GM23338 (cell line): ENCODE data around the gene FCN3. TPM values are rescaled to one million over a fixed set of nuclear protein-coding genes. Genes with fewer than 3 reads are reported as not detected.

Source experiments
- ATAC-seq: fragments of 200-7000 bp; cut with Tn5 transposase; 3 replicates; pipeline ENCODE4 v1.9.1; 2020
- DNase-seq: peaks from one replicate; pipeline ENCODE4 v3.0.0-alpha.2; 2015; ENCODE audit warnings: low spot score
- H2AFZ ChIP-seq: fragments of 200-600 bp; sonication (generic); 2 replicates; pipeline ENCODE4 v1.8.0; 2016; ENCODE audit warnings: antibody characterized with exemption, mild to moderate bottlenecking, moderate library complexity
- H3F3A ChIP-seq: fragments of 200-600 bp; sonication (generic); replicated peaks from 2 replicates; pipeline ENCODE4 v1.8.0; 2017; ENCODE audit warnings: antibody characterized with exemption, mixed run types, low read depth
- H3K27ac ChIP-seq: fragments of 200-600 bp; sonication (generic); 2 replicates; pipeline ENCODE4 v1.6.1; 2016; ENCODE audit warnings: low read depth
- H3K27me3 ChIP-seq: fragments of 200-600 bp; sonication (generic); 2 replicates; pipeline ENCODE4 v1.8.0; 2016; ENCODE audit warnings: mild to moderate bottlenecking, mixed run types, moderate library complexity; ENCODE audit not compliant: insufficient read depth
- H3K36me3 ChIP-seq: fragments of 200-600 bp; sonication (generic); 2 replicates; pipeline ENCODE4 v1.8.0; 2016; ENCODE audit warnings: mild to moderate bottlenecking; ENCODE audit not compliant: insufficient read depth
- H3K4me1 ChIP-seq: fragments of 200-600 bp; sonication (generic); 2 replicates; pipeline ENCODE4 v1.8.0; 2016; ENCODE audit warnings: mild to moderate bottlenecking, moderate library complexity; ENCODE audit not compliant: insufficient read depth
- H3K4me2 ChIP-seq: fragments of 200-600 bp; sonication (generic); 2 replicates; pipeline ENCODE4 v1.7.1; 2017; ENCODE audit warnings: mixed run types
- H3K4me3 ChIP-seq: fragments of 200-600 bp; sonication (generic); 2 replicates; pipeline ENCODE4 v1.6.1; 2016; ENCODE audit warnings: mixed run types
- H3K79me2 ChIP-seq: fragments of 200-600 bp; sonication (generic); replicated peaks from 2 replicates; pipeline ENCODE4 v1.8.0; 2017; ENCODE audit warnings: mild to moderate bottlenecking; ENCODE audit not compliant: insufficient read depth
- H3K9me2 ChIP-seq: fragments of 200-600 bp; sonication (generic); 2 replicates; pipeline ENCODE4 v1.8.0; 2017; ENCODE audit not compliant: insufficient read depth
- H4K20me1 ChIP-seq: fragments of 200-600 bp; sonication (generic); replicated peaks from 2 replicates; pipeline ENCODE4 v1.8.0; 2017; ENCODE audit warnings: mild to moderate bottlenecking; ENCODE audit not compliant: insufficient read depth
- H3K27ac Mint-ChIP-seq: 2 replicates; pipeline ENCODE4 v1.8.0; 2020; ENCODE audit warnings: inconsistent platforms, mild to moderate bottlenecking, moderate library complexity, mixed read lengths
- H3K27me3 Mint-ChIP-seq: 3 replicates; pipeline ENCODE4 v1.8.0; 2022; ENCODE audit warnings: low read depth, mild to moderate bottlenecking, moderate library complexity, mixed read lengths, inconsistent platforms; ENCODE audit not compliant: insufficient read depth, poor library complexity
- H3K36me3 Mint-ChIP-seq: 3 replicates; pipeline ENCODE4 v1.8.0; 2021; ENCODE audit warnings: low read depth, mild to moderate bottlenecking, inconsistent platforms, moderate library complexity, mixed read lengths
- H3K4me1 Mint-ChIP-seq: 3 replicates; pipeline ENCODE4 v1.8.0; 2020; ENCODE audit warnings: mild to moderate bottlenecking, inconsistent platforms, mixed read lengths
- H3K4me3 Mint-ChIP-seq: 3 replicates; pipeline ENCODE4 v1.8.0; 2021; ENCODE audit warnings: moderate library complexity, mild to moderate bottlenecking, inconsistent platforms, mixed read lengths
- H3K9me3 Mint-ChIP-seq: 3 replicates; pipeline ENCODE4 v1.8.0; 2020; ENCODE audit warnings: moderate library complexity, mild to moderate bottlenecking, inconsistent platforms, mixed read lengths
- CTCF ChIP-seq, 2 experiments: fragments of 200-600 bp in 1 of 2; sonication (generic) in 1 of 2; conservative IDR thresholded peaks; 2 replicates each; pipeline versions ENCODE4 v1.5.1 to v1.6.1; 2016 to 2017; ENCODE audit warnings: antibody characterized with exemption in 2 of 2, low read depth in 2 of 2, mild to moderate bottlenecking in 2 of 2, moderate library complexity in 1 of 2
- ETS1 ChIP-seq: IDR thresholded peaks from 2 replicates; pipeline ENCODE4 v1.6.1; 2016; ENCODE audit warnings: antibody characterized with exemption
- EZH2 ChIP-seq: fragments of 200-600 bp; sonication (generic); IDR thresholded peaks from one replicate; pipeline ENCODE4 v1.8.0; 2017; ENCODE audit warnings: antibody characterized with exemption, mild to moderate bottlenecking, low read depth; ENCODE audit not compliant: unreplicated experiment
- EZH2phosphoT487 ChIP-seq: fragments of 200-600 bp; sonication (generic); IDR thresholded peaks from one replicate; pipeline ENCODE4 v1.8.1; 2018; ENCODE audit warnings: antibody characterized with exemption; ENCODE audit not compliant: unreplicated experiment
- JUNB ChIP-seq: IDR thresholded peaks from one replicate; pipeline ENCODE4 v1.6.1; 2016; ENCODE audit warnings: antibody characterized with exemption; ENCODE audit not compliant: unreplicated experiment
- POLR2AphosphoS5 ChIP-seq: IDR thresholded peaks from 2 replicates; pipeline ENCODE4 v1.6.1; 2016; ENCODE audit warnings: antibody characterized with exemption, low read depth
- ZNF114 ChIP-seq: fragments of 250-450 bp; sonication (Bioruptor Pico); IDR thresholded peaks from 2 replicates; pipeline ENCODE4 v1.5.0; 2020; ENCODE audit warnings: mild to moderate bottlenecking, moderate library complexity
- ZNF462 ChIP-seq: fragments of 250-450 bp; sonication (Bioruptor Pico); IDR thresholded peaks from 2 replicates; pipeline ENCODE4 v1.5.0; 2020; ENCODE audit warnings: mild to moderate bottlenecking, moderate library complexity
- polyA plus RNA-seq: library from polyadenylated mRNA; unstranded; fragments of >200 nt; fragmentation: Nextera tagmentation; extraction: Ambion mirVana; gene quantifications from 2 replicates; pipeline ENCODE4 v1.2.1, GENCODE V29; 2016
- total RNA-seq: library from RNA; depleted of rRNA; stranded (reverse); fragments of >200 nt; shearing (Covaris generic); gene quantifications from 2 replicates; pipeline ENCODE4 v1.2.3, GENCODE V29; 2014

Gene FCN3
- total and polyA plus RNA-seq, 2 experiments from 2014 or later = 0.49 TPM; not detected in 1

GRCh38 chr1:27325286-27325685 lies 49.3 kb downstream of the FCN3 start:
- DNase-seq (no peak), ATAC-seq (no peak)
- Histone ChIP-seq H2AFZ (no peak overlapping the region), H3K4me1 (peaks cover 11% of the 10 kb centered on the region; the same call in 1 of the 2 replicates), H3K36me3 (no peaks in the 10 kb centered on the region), H3K27me3 (no peaks in the 10 kb centered on the region), H4K20me1 (peaks cover 21% of the 10 kb centered on the region), H3K4me2 (no peak overlapping the region), H3K79me2 (peaks cover 67% of the 10 kb centered on the region), H3K4me3 (no peak overlapping the region), H3K9me2 (no peaks in the 10 kb centered on the region), H3K27ac (no peak overlapping the region), H3F3A (peaks cover 9% of the 10 kb centered on the region; the same call in 1 of the 2 replicates)
- no peak overlapping the region for H3K27ac Mint-ChIP-seq
- peaks cover 4% of the 10 kb centered on the region for H3K27me3 Mint-ChIP-seq
- no peaks in the 10 kb centered on the region for H3K9me3 Mint-ChIP-seq
- peaks cover 28% of the 10 kb centered on the region for H3K36me3 Mint-ChIP-seq
- TF ChIP-seq ETS1 = no peak
- H3K4me3 Mint-ChIP-seq = no peak overlapping the region
- peaks cover 3% of the 10 kb centered on the region; the same call in 1 of the 3 replicates for H3K4me1 Mint-ChIP-seq

- peaks cover 13% of the 10 kb centered on the region; the same call in 1 of the 2 replicates for H3F3A ChIP-seq
- no peaks in the 10 kb centered on the region for H3K27me3 ChIP-seq
- H3K4me3 ChIP-seq = peak overlapping the region; percentile 99
- H3K79me2 ChIP-seq = peaks cover 53% of the 10 kb centered on the region
- no peaks in the 10 kb centered on the region for H3K9me3 Mint-ChIP-seq
- H3K27ac ChIP-seq = peak overlapping the region; percentile 93
- peak overlapping the region; percentile 97 for H2AFZ ChIP-seq
- DNase-seq = no peak
- H3K4me1 ChIP-seq = peaks cover 11% of the 10 kb centered on the region; the same call in 1 of the 2 replicates
- H3K27me3 Mint-ChIP-seq = peaks cover 7% of the 10 kb centered on the region
- peaks cover 13% of the 10 kb centered on the region for H4K20me1 ChIP-seq
- ATAC-seq = no peak
- H3K27ac Mint-ChIP-seq = peak overlapping the region; percentile 99
- H3K4me3 Mint-ChIP-seq = peak overlapping the region; percentile 99
- no peaks in the 10 kb centered on the region for H3K9me2 ChIP-seq
- no peaks in the 10 kb centered on the region for H3K36me3 ChIP-seq
- H3K4me1 Mint-ChIP-seq = peaks cover 7% of the 10 kb centered on the region; the same call in 2 of the 3 replicates
- H3K36me3 Mint-ChIP-seq = peaks cover 26% of the 10 kb centered on the region
- peak overlapping the region; percentile 95 for H3K4me2 ChIP-seq
- TF ChIP-seq ETS1 = no peak
- TF ChIP-seq EZH2phosphoT487 = no peak
- no peak for TF ChIP-seq ZNF114 (CRISPR knock-in tag)
- TF ChIP-seq ZNF462 (CRISPR knock-in tag) = no peak
- no peak for TF ChIP-seq JUNB
- no peak for TF ChIP-seq EZH2
- no peak for TF ChIP-seq CTCF (conservative IDR thresholded peaks at IDR 0.05; ENCODE audit: low read depth in 2 of 2)
- TF ChIP-seq POLR2AphosphoS5 = no peak
These were observed 51.9 kb downstream of the FCN3 start for GRCh38 chr1:27322569-27323240.
